Measurements from ENCODE around the gene PLPP4.

DNA sequence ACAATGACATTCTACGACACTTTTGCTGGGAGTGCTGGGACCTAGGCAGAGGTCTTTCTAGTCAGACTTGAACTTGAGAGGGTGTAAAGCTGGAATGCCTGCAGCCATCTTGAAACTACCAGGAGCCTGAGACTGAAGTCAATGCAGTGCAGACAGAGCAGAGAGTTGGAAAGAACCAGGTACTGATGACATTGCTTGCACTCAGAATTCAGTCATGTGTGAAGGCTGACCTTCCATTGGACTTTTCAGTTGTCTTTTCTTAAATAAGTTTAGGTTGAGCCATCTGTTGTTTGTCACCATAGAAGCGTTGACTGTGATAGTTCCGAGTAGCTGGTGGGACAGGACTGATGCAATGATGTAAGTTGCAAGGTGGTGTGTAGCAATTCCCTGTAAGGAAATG is 3.1 kb upstream of the PLPP4 start:
- TF ChIP-seq, protein P1, sequence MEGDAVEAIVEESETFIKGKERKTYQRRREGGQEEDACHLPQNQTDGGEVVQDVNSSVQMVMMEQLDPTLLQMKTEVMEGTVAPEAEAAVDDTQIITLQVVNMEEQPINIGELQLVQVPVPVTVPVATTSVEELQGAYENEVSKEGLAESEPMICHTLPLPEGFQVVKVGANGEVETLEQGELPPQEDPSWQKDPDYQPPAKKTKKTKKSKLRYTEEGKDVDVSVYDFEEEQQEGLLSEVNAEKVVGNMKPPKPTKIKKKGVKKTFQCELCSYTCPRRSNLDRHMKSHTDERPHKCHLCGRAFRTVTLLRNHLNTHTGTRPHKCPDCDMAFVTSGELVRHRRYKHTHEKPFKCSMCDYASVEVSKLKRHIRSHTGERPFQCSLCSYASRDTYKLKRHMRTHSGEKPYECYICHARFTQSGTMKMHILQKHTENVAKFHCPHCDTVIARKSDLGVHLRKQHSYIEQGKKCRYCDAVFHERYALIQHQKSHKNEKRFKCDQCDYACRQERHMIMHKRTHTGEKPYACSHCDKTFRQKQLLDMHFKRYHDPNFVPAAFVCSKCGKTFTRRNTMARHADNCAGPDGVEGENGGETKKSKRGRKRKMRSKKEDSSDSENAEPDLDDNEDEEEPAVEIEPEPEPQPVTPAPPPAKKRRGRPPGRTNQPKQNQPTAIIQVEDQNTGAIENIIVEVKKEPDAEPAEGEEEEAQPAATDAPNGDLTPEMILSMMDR (IDR thresholded peaks at IDR 0.05 in 2 of 3, conservative IDR thresholded peaks at IDR 0.05 in 1 of 3; ENCODE audit: borderline replicate concordance in 1 of 3, insufficient read depth in 1 of 3, low read depth in 2 of 3, low read length in 2 of 3), result no peak
- TF ChIP-seq POLR2A (IDR thresholded peaks at IDR 0.05; ENCODE audit: borderline replicate concordance, extremely low read depth, insufficient read depth, insufficient read length), result no peak
- no peak for TF ChIP-seq CEBPB (IDR thresholded peaks at IDR 0.05; ENCODE audit: low read depth)
- TF ChIP-seq SP1 (IDR thresholded peaks at IDR 0.05; ENCODE audit: low read depth), result no peak
- no peak for TF ChIP-seq ZNF274 (IDR thresholded peaks at IDR 0.05; ENCODE audit: low read depth, low read length)
- no peak for TF ChIP-seq RAD21 (IDR thresholded peaks at IDR 0.05; ENCODE audit: low read depth)
- TF ChIP-seq JUND (IDR thresholded peaks at IDR 0.05), result no peak
- TF ChIP-seq SRF (IDR thresholded peaks at IDR 0.05; ENCODE audit: low read depth), result no peak
- TF ChIP-seq POLR2AphosphoS5 (IDR thresholded peaks at IDR 0.05; ENCODE audit: low read depth, low read length), result no peak
- TF ChIP-seq, protein P2, sequence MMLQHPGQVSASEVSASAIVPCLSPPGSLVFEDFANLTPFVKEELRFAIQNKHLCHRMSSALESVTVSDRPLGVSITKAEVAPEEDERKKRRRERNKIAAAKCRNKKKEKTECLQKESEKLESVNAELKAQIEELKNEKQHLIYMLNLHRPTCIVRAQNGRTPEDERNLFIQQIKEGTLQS (IDR thresholded peaks at IDR 0.05), result no peak
- no peak for TF ChIP-seq EZH2phosphoT487 (IDR thresholded peaks at IDR 0.05; ENCODE audit: borderline replicate concordance)
